HG03045 (cell line): ENCODE results near the gene JAK1.
A peak's percentile ranks its signal among the peaks of the same experiment; 100 is the strongest.

Source experiments
- ATAC-seq: cut with Tn5 transposase; IDR thresholded peaks from one replicate; pipeline ENCODE4 v1.9.1; 2021; ENCODE audit warnings: mild to moderate bottlenecking, moderate library complexity; ENCODE audit not compliant: unreplicated experiment

JAK1 gene

GRCh38 chr1:64873576-64873975 lies 92.8 kb downstream of the JAK1 start:
- ATAC-seq: no peak

GRCh38 chr1:64872067-64872466 lies 94.3 kb downstream of the JAK1 start:
- no peak for ATAC-seq

- ATAC-seq: no peak
Observed at GRCh38 chr1:64871256-64871655, 95.1 kb downstream of the JAK1 start.

- no peak for ATAC-seq
Observed at GRCh38 chr1:64867266-64867665, 99.1 kb downstream of the JAK1 start.

DNA sequence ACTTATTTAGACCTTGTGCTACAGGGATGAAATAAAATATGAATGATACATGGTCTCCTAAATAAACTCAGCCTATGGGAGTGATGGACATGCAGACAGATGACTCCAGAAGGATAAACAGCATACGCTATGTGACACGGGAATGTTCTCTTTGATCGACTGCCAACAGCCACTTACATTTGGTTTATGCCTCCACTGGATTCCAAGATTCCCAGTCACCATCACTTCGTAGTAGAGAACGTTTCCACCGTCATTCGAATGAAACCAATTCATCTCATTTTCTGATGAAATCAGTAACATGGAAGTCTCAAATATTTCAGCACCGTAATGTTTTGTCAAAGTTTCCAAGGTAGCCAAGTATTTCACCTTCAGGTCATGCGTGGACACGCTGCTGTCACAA lies 99.7 kb downstream of the JAK1 start:
- no peak for ATAC-seq

- ATAC-seq: no peak
Observed at GRCh38 chr1:64865105-64865757, 101.1 kb downstream of the JAK1 start.

DNA sequence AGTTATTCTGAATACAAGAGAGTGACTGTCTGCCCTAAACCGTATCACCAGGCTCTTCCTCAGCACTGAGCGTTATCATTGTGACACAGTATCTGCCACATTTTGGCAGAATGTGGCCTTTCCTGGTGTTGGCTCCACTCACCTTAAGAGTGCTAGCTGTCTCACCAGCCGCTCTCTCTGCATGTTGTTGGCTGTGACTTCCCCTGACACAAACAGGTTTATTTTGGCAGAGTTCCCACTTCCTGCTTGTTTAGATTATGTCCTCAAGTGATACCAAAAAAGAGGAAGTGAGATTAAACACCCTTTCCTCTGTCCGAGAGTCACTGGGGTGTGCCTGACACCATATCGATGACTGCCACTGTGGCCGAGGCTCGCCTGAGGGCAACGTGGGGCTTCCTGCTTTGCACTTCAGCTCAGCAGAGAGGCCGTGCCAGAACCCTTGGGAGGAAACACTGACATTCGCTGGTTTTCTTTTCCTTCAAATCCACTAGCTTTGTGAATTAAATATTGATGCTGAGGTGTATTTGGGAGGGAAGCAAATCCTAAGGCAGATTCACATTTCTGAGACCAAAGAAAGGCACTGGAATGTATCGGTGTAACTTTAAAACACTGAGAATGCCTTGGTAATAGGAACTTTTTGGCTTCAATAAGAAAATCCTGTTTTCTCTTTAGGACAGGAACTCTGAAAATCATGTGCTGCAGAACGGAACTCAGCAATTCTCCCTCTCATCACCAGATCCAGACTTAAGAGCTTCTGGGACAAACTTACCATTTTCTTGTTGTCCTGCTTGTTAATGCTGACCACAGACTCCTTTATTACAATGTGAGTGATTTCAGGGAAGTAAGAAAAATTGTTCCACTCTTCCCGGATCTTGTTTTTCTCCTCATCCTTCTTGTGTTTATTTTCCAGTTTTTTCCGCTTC lies 102.1 kb downstream of the JAK1 start:
- ATAC-seq: peak; percentile 100

- no peak for ATAC-seq
Observed at GRCh38 chr1:64861611-64862010, 104.7 kb downstream of the JAK1 start.

DNA sequence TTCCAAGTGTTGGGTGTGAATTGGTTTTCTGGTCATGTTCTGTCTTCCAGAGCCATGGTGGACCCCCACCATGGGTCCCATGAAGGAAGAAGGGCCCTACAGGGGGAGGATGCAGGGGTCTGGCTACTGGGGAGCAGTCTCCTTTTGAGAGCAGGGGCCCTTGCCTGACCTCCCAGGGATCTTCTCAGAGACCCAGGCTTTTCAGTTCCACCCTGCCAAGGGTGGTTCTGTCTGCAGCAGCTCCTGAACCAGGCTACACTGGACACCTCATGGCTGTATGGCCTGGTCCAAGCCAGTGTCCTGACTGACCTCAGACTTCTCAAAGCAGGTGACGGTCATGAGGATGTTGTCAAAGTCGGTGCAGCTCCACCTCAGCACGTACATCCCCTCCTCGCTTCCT lies 109.0 kb downstream of the JAK1 start:
- ATAC-seq: no peak

- ATAC-seq: no peak
Observed at GRCh38 chr1:64856553-64856952, 109.8 kb downstream of the JAK1 start.

- ATAC-seq: no peak
Observed at GRCh38 chr1:64855557-64855956, 110.8 kb downstream of the JAK1 start.

- no peak for ATAC-seq
Observed at GRCh38 chr1:64854674-64855073, 111.7 kb downstream of the JAK1 start.

- no peak for ATAC-seq
Observed at GRCh38 chr1:64851664-64852063, 114.7 kb downstream of the JAK1 start.

GRCh38 chr1:64850846-64851245 lies 115.5 kb downstream of the JAK1 start:
- no peak for ATAC-seq

DNA sequence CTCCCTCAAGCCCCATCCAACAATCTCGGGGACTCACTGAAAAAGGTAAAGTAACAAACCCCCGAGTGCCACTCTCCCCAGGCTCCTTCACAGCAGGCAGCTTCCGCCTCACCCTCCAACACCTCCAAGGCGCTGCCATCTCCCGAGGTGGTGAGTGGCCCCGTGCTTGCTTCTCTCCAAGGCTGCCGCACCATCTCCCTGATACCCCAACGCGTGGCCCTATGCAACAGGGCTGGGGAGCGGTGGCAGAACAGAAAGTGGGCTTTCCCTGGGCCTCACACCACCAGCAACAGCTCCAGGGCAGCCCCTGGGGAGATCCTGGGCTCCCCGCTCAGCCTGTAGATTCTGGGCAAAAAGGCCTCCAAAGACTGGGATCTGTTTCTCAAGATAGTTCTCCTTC lies 116.4 kb downstream of the JAK1 start:
- ATAC-seq: no peak

DNA sequence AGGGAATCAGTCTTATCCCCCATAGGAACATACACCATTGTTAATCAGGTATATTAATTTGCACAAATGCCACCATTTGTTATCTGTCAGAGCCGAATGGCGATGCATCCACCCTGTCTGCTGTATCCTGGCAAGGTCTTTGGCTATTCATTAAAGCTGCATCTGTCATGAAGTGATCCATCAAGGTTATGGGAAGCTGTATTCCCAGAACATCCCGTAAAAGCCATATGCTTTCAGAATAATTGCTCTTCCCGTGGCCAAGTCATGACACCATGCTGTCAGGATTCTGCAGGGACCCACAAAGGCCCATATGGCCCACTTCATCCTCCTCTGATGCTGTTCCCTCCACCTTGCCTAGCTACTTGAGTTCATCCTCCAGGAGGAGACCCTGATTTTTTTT lies 117.5 kb downstream of the JAK1 start:
- ATAC-seq: no peak

DNA sequence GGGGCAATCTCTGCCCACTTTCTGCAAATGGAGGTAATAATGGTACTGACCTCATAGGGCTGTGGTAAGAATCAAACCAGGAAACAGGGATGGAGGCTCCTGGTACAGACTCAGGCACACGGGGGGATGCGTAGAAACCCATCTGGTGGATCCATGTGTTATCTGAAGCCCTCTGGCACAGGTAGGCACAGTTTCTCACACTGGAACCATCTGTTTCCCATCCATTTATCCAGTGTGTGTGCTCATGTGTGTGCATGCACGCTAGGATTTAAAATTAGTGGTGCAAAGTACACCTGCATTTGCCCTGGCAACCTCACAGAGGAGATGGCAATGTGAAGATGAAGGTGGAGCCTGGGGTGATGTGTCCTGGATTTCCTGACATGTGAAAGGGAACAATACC lies 118.2 kb downstream of the JAK1 start:
- ATAC-seq: no peak

DNA sequence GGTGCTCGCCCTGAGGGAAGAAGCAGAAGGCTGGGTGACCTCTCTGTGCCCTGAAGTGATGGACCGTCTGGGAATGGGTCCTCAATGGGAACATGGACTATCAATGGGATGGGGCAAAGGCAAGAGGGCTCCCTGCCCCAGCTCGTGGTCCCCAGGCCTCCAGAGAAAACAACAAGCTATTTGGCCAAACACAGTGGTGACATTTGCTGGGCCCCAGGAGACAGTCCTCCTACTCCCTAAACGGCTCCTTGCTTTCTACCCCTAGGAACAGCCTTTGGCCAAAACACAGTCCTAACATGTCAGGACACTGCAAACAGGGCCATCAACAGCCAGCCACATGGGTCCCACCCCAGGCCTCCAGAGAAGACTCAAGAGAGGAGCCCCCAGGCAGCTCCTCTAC lies 118.7 kb downstream of the JAK1 start:
- ATAC-seq: no peak

DNA sequence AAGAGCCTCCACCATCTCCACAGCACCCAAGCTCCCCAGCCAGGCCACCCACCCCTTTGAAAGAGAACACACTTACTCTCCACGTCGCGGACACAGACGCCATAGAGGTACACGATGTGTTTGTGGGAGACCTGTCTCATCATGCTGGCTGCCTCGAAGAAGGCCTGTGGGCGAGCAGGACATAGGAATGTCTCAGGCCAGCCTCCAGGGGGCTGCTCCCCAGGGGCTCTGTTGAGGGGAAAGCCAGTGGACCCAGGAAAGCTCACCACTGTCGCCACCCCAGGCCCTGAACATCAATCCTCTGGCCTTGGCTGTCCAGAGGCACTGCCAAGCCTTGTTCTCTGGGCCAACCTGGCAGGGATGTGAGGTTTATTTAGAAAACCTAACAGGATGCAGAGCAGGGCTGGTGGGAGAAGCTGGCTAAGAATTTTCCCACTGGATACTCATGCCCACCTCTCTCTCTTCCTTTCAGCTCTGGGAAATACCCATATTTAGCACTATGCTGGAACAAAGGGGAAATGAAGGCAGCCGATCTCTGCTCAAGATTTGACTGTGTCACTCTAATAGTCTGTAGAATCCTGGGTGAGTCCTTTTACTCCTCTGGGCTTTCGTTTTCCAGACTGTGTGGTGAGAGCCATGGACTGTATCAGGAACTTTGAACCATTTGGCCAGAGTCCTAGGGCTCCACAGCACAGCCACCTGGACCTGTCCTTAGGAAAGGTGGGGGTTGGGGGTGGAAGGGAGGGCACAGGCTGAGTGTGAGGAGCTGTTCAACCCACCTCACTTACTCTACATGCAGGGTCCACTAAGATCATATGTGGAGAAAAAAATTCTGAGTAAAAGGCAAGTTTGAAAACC lies 119.5 kb downstream of the JAK1 start:
- no peak for ATAC-seq

DNA sequence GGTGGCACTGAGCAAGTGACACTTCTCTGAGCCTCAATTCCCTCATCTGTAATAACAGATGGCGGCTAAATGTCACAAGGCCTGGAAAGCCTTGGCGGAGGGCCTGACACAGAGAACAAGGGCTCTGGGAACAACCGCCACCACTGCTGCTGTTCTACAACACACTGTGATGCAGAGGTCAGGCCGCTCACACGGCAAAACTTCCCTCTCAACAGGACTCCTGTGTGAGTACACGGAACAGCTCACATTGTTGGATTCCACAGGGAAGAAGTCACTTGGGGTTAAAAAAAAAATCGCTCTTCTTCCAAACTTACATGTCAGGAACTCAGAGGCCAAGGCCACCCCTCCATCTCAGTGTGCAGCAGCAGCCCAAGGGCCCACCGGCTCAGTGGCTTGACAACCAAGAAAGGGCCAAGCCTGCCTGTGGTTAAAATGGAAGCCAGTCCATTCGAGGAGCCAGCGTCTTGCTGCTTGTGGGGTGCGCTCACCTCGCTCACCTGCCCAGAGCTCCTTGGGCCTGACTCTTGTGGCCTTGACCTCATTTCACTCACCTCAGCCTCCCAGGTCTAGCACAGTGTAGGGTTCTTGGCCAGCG lies 120.4 kb downstream of the JAK1 start:
- no peak for ATAC-seq

DNA sequence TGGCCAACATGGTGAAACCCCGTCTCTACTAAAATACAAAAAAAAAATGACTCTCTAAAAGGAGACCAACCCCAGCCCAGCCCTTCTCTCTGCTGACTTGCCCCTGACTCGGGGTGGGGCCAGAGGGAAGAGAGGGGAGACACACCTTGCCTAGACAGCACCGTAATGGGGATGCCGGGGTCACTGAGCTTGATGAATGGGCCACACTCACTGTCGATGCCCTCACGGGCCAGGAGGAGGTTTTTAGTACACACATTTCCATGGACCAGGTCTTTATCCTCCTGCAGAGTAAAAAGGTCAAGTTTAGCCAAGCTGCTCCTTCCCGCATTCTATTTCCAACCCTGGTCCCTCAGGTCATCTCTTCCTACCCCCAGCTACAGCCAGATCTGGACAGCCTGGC lies 121.7 kb downstream of the JAK1 start:
- ATAC-seq: no peak
